ENCODE measurements around the gene CHMP4B.

DNA sequence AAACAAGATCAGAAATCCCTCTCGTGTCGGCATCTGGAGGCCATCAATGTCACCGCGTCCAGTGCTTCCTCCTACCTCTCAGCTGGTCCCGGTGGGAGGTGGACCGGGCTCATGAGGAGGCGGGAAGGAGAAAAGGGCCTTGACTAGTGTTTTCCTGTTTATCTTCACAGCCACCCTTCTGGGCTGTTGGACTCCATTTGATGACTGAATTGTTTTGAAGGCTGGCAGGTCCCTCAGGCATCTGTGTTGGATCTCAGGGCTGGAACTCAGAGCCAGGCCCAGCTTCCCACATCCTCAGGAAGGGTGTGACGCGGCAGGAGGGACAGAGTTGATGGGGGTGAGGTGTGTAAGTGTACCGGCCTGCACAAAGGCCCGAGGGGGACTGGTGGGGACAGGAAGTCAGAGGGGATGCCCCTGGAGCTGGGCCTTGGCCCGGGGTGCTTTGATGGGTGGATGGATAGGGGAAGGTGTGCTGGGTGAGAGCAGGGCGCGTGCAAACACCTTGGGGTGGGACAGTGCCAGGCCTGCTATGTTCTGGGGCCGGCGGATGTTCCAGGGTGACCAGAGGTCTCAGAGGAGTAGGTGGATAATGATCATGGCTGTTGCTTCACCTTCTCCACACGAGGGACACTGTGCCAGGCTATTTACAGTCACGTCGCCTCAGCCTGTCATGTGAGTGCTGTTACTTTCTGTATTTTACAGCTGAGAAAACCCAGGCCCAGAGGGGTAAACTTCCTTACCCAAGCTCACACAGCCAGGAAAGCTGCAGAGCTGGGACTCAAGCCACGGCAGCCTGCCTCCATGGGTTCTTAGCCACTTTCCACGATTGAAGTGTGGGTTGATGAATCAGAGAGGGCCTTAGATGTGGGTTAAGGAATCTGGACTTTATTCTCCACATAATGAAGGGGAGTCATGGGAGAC lies 17.9 kb upstream of the CHMP4B start:
- TF ChIP-seq, protein P1, sequence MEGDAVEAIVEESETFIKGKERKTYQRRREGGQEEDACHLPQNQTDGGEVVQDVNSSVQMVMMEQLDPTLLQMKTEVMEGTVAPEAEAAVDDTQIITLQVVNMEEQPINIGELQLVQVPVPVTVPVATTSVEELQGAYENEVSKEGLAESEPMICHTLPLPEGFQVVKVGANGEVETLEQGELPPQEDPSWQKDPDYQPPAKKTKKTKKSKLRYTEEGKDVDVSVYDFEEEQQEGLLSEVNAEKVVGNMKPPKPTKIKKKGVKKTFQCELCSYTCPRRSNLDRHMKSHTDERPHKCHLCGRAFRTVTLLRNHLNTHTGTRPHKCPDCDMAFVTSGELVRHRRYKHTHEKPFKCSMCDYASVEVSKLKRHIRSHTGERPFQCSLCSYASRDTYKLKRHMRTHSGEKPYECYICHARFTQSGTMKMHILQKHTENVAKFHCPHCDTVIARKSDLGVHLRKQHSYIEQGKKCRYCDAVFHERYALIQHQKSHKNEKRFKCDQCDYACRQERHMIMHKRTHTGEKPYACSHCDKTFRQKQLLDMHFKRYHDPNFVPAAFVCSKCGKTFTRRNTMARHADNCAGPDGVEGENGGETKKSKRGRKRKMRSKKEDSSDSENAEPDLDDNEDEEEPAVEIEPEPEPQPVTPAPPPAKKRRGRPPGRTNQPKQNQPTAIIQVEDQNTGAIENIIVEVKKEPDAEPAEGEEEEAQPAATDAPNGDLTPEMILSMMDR (IDR thresholded peaks at IDR 0.05; ENCODE audit: low read depth, low read length, poor library complexity, severe bottlenecking) = no peak
- TF ChIP-seq EZH2phosphoT487 (IDR thresholded peaks at IDR 0.05; ENCODE audit: borderline replicate concordance, low read length) = no peak
